Mesendoderm (in vitro differentiated cells): ENCODE results near the gene FBF1.
A peak's percentile ranks its signal among the peaks of the same experiment; 100 is the strongest.

Source experiments
- DNase-seq: peaks from one replicate; pipeline ENCODE4 v3.0.0; 2013
- H2AK5ac ChIP-seq: 2 replicates; pipeline ENCODE4 v1.6.1; 2013; ENCODE audit warnings: low read length, inconsistent platforms
- H2BK120ac ChIP-seq: 2 replicates; pipeline ENCODE4 v1.6.1; 2013; ENCODE audit warnings: low read depth, mild to moderate bottlenecking, low read length, moderate library complexity, mixed read lengths
- H2BK15ac ChIP-seq: replicated peaks from 2 replicates; pipeline ENCODE4 v1.6.1; 2013; ENCODE audit warnings: low read depth, mild to moderate bottlenecking, moderate library complexity
- H2BK5ac ChIP-seq: 2 replicates; pipeline ENCODE4 v1.6.1; 2013; ENCODE audit warnings: low read length, inconsistent platforms
- H3K18ac ChIP-seq: 2 replicates; pipeline ENCODE4 v1.6.1; 2013; ENCODE audit warnings: mild to moderate bottlenecking, low read length, mixed read lengths
- H3K23ac ChIP-seq: one replicate; pipeline ENCODE4 v1.6.1; 2013; ENCODE audit warnings: low read length
- H3K27ac ChIP-seq: 2 replicates; pipeline ENCODE4 v1.5.1; 2013; ENCODE audit warnings: low read depth, mild to moderate bottlenecking, inconsistent platforms, low read length, moderate library complexity
- H3K27me3 ChIP-seq: 2 replicates; pipeline ENCODE4 v1.6.1; 2013; ENCODE audit warnings: low read length, control low read depth, mild to moderate bottlenecking, inconsistent platforms; ENCODE audit not compliant: insufficient read depth, poor library complexity
- H3K36me3 ChIP-seq: 2 replicates; pipeline ENCODE4 v1.6.1; 2013; ENCODE audit warnings: low read length, inconsistent platforms; ENCODE audit not compliant: control insufficient read depth, insufficient read depth
- H3K4ac ChIP-seq: one replicate; pipeline ENCODE4 v1.6.1; 2013; ENCODE audit warnings: low read depth, mild to moderate bottlenecking, low read length, moderate library complexity
- H3K4me1 ChIP-seq: 2 replicates; pipeline ENCODE4 v1.6.1; 2013; ENCODE audit warnings: low read depth, low read length, inconsistent platforms; ENCODE audit not compliant: control insufficient read depth
- H3K4me2 ChIP-seq: 2 replicates; pipeline ENCODE4 v1.6.1; 2013; ENCODE audit warnings: low read length
- H3K4me3 ChIP-seq: 2 replicates; pipeline ENCODE4 v1.5.1; 2013; ENCODE audit warnings: mild to moderate bottlenecking, low read length
- H3K56ac ChIP-seq: one replicate; pipeline ENCODE4 v1.6.1; 2013; ENCODE audit warnings: low read length
- H3K79me1 ChIP-seq: 2 replicates; pipeline ENCODE4 v1.6.1; 2013; ENCODE audit warnings: low read length, inconsistent platforms
- H3K79me2 ChIP-seq: 2 replicates; pipeline ENCODE4 v1.6.1; 2013; ENCODE audit warnings: mild to moderate bottlenecking, low read length; ENCODE audit not compliant: control insufficient read depth, insufficient read depth
- H3K9ac ChIP-seq: 2 replicates; pipeline ENCODE4 v1.6.1; 2013; ENCODE audit warnings: low read length, inconsistent platforms
- H4K5ac ChIP-seq: one replicate; pipeline ENCODE4 v1.6.1; 2013; ENCODE audit warnings: low read length
- H4K8ac ChIP-seq: one replicate; pipeline ENCODE4 v1.6.1; 2013; ENCODE audit warnings: low read depth, mild to moderate bottlenecking, control low read depth, low read length, moderate library complexity
- WGBS: extraction: QIAGEN DNeasy Blood & Tissue Kit; methylation state at CpG from one replicate; pipeline ENCODE4 v1.1.7; 2013; ENCODE audit warnings: low lambda C conversion rate, missing lambda C conversion rate; ENCODE audit not compliant: insufficient coverage; ENCODE audit errors: extremely low coverage; 5-methylcytosine and 5-hydroxymethylcytosine counted together

FBF1 gene

DNA sequence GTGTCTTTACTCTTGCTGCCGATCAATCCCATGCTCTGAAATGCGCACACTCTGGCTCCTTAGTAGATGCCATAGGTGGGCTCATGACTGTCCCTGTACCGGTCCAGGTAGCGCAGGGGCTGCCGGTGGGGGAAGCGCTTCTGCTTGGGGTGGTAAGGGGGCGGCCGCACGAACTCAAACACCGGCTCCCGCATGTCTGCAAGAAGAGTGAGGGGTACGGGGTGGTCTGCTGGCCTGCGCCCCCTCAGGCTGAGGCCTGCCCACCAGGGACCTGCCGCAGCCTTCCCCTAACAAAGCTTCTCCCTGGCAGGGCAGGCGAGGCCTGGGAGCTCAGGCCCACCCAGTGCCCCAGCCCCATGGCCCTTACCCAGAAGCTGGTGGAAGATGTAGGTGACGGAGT lies 42.1 kb downstream of the FBF1 start:
- Histone ChIP-seq H4K8ac (no peak overlapping the region), H3K18ac (no peak overlapping the region), H3K23ac (no peak overlapping the region), H3K4me3 (no peak overlapping the region), H3K36me3 (peaks cover 12% of the 10 kb centered on the region), H3K79me2 (peaks cover 16% of the 10 kb centered on the region), H3K27me3 (no peaks in the 10 kb centered on the region), H3K4me2 (no peak overlapping the region), H2AK5ac (no peak overlapping the region), H3K56ac (no peak overlapping the region), H4K5ac (no peak overlapping the region), H3K79me1 (peaks cover 10% of the 10 kb centered on the region), H2BK5ac (no peak overlapping the region), H3K4me1 (peaks cover 5% of the 10 kb centered on the region), H3K27ac (no peak overlapping the region), H3K9ac (no peak overlapping the region), H2BK15ac (no peak overlapping the region), H2BK120ac (no peak overlapping the region), H3K4ac (no peak overlapping the region)
- WGBS = no CpG with 5 or more reads among the region's 16 CpGs
- DNase-seq = no peak

DNA sequence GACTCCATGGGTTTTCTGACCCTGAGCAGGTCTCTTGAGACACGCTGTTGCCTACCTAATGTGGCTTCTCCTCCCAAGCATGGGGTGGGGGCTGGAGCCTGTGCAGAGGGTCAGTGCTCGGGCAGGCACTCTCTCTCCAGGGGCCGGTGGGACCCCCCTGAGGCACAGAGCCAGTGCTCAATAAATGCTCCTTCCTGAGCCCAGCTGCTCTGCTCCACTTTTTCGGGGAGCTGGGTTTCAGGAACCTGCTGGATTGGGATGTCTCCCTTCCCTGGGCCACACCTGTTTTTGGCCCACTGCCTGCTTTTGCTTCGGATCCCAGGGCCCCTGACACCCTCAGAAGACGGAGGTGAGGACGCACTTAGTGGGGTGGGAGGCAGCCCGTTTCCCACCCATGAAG lies 42.8 kb downstream of the FBF1 start:
- Histone ChIP-seq H4K8ac (no peak overlapping the region), H4K5ac (no peak overlapping the region), H3K18ac (no peak overlapping the region), H3K36me3 (peaks cover 12% of the 10 kb centered on the region), H3K4me3 (no peak overlapping the region), H3K56ac (peak overlapping the region; percentile 12), H3K27ac (no peak overlapping the region), H2AK5ac (no peak overlapping the region), H3K4me1 (peaks cover 5% of the 10 kb centered on the region), H2BK120ac (no peak overlapping the region), H3K9ac (no peak overlapping the region), H3K79me2 (peaks cover 18% of the 10 kb centered on the region), H3K79me1 (peaks cover 14% of the 10 kb centered on the region), H3K4ac (no peak overlapping the region), H3K23ac (no peak overlapping the region), H2BK15ac (no peak overlapping the region), H3K4me2 (no peak overlapping the region), H2BK5ac (no peak overlapping the region), H3K27me3 (no peaks in the 10 kb centered on the region)
- WGBS = no CpG with 5 or more reads among the region's 8 CpGs
- no peak for DNase-seq

DNA sequence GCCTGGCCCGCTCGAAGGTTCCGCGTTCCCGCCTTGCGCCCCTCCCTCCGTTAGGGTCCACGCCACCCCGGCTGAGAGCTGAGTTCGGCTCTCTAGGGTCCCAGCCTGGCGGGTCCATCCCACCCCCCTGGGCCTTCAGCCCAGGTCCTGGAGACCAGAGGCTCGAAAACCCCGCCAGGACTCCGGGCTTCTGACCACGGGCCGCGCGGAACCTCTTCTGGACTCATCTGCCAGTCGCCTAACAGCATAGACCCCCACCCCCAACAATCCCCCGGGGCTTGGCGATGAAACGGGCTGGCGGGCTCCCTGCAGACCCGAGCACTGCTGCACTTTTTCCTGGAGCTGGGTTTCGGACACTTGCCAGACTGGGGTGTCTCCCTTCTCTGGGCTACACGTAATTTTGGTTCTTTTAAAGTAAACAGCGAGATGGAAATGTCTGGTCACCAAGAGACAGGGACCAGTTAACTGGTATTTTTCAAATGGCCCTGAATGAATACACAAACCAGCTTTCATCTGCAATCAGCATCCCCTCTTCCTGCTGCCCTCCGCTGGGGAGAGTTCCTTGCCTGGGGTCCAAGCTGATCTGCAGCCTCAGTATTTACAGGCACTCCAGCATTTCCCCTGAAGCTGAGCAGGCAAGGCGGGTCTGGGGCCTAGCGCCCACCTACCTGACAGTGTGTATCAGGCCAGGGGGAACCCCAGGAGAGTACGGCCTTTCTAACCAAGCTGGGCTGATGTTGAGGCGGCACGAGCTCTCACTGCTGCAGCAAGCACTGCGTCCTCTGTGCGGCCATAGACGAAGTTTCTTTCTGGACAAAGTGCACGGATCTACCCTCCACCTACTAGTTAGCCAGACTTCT lies 43.5 kb downstream of the FBF1 start:
- Histone ChIP-seq H3K18ac (peak overlapping the region; percentile 66), H4K8ac (no peak overlapping the region), H3K56ac (peak overlapping the region; percentile 91), H2AK5ac (no peak overlapping the region), H2BK5ac (no peak overlapping the region), H3K23ac (no peak overlapping the region), H3K4me3 (no peak overlapping the region), H3K27me3 (no peaks in the 10 kb centered on the region), H2BK15ac (no peak overlapping the region), H2BK120ac (no peak overlapping the region), H3K27ac (peak overlapping the region; percentile 45), H3K4me1 (peaks cover 5% of the 10 kb centered on the region), H3K79me2 (peaks cover 18% of the 10 kb centered on the region), H3K9ac (peak overlapping the region; percentile 78), H3K4me2 (peak overlapping the region; percentile 67), H3K36me3 (peaks cover 12% of the 10 kb centered on the region), H3K4ac (peak overlapping the region; percentile 60), H4K5ac (no peak overlapping the region), H3K79me1 (peaks cover 14% of the 10 kb centered on the region)
- DNase-seq = peak; percentile 58
- WGBS = no CpG with 5 or more reads among the region's 37 CpGs

DNA sequence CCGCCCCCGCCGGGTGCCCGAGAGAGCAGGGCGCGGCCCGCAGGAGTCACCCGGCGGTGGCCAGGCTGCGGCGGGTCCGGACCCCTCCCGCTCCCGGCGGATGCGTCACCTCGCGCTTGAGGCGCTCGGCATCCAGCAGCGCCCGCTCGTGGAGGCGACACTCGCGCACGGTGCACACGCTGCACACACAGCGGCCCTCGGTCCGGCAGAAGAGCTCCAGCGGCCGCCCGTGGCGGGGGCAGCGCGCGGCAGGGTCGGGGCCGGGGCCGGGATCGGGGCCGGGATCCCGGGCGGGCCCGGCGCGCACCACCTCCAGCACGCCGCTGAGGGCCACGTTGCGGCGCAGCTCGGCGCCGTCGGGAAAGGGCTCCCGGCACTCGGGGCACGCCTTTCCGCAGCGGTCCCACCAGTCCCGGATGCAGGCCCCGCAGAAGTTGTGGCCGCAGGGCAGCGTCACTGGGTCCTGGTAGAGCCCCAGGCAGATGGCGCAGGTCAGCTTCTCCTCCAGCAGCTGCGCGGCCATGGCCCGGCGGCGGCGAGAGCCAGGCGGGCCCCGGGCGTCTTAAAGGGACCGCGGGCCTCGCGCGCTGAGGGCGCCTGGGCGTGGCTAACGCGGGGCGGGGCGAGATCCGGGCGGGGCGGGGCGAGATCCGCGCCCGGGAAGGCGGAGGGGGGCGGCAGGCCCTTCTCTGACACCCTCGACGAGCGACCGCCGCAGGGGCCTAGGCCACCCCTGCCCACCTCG lies 44.3 kb downstream of the FBF1 start, which contains the start of gene TRIM65:
Gene TRIM65 (minus strand): TSS at position 537 of the 745 bp plus-strand sequence. CDS start 14 bp downstream, at position 523.
- Histone ChIP-seq H3K4me1 (peaks cover 5% of the 10 kb centered on the region), H2AK5ac (no peak within 1 kb of the TSS), H4K5ac (no peak within 1 kb of the TSS), H3K9ac (peak within 1 kb of the TSS; percentile 99), H3K18ac (peak within 1 kb of the TSS; percentile 90), H3K4me3 (peak within 1 kb of the TSS; percentile 93), H3K27me3 (no peaks in the 10 kb centered on the region), H3K27ac (peak within 1 kb of the TSS; percentile 89), H3K4ac (peak within 1 kb of the TSS; percentile 94), H3K56ac (peak within 1 kb of the TSS; percentile 99), H4K8ac (no peak within 1 kb of the TSS), H3K4me2 (peak within 1 kb of the TSS; percentile 89), H2BK15ac (no peak within 1 kb of the TSS), H3K23ac (peak within 1 kb of the TSS; percentile 89), H3K79me1 (peaks cover 14% of the 10 kb centered on the region), H2BK120ac (no peak within 1 kb of the TSS), H3K79me2 (peaks cover 18% of the 10 kb centered on the region), H2BK5ac (peak within 1 kb of the TSS; percentile 78), H3K36me3 (peaks cover 11% of the 10 kb centered on the region)
- WGBS = no CpG with 5 or more reads among the region's 102 CpGs
- DNase-seq = peak; percentile 88

DNA sequence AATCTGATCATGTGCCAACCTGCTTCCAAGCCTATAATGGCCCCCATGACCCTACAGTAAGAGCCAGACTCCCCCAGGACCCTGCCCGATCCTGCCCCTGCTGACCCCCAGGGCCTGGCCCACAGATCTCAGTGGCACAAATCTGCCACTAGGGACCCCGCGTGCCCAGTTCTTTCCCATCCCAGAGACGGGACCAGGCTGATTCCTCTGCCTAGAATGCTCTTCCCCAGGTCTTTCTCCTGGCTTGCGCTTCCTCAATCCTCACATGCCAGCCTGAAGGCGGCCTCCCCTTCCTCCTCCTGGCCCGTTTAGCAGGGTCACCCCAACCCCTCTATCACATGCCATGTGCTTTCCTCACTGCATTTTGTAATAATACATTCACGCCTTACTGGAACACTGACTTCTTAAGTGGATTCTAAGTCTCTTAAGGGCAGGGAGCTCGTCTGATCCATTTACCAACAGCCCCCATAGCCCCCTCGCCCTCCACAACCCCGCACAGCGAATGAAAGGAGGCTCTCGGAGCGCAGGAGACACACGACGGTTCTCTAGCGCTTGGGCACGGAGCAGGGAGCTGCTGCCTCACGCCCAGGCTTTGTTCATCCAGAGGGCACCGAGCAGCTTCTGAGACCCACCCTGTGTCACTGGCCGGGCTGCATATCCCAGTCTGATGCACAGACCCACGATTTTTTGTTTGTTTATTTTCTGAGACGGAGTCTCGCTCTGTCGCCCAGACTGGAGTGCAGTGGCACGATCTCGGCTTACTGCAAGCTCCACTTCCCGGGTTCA lies 45.3 kb downstream of the FBF1 start:
- no CpG with 5 or more reads among the region's 28 CpGs for WGBS
- peak; percentile 85 for DNase-seq

More for the DNA sequence above, 45.3 kb downstream of the FBF1 start:
- Histone ChIP-seq H2BK120ac (no peak overlapping the region), H3K36me3 (peaks cover 8% of the 10 kb centered on the region), H3K27ac (no peak overlapping the region), H3K23ac (no peak overlapping the region), H3K79me1 (peaks cover 14% of the 10 kb centered on the region), H3K4ac (no peak overlapping the region), H3K4me2 (peak overlapping the region; percentile 89), H2BK5ac (no peak overlapping the region), H2BK15ac (no peak overlapping the region), H2AK5ac (peak overlapping the region; percentile 83), H3K4me1 (peaks cover 5% of the 10 kb centered on the region), H3K18ac (peak overlapping the region; percentile 39), H3K56ac (peak overlapping the region; percentile 86), H4K5ac (no peak overlapping the region), H3K79me2 (peaks cover 18% of the 10 kb centered on the region), H3K4me3 (peak overlapping the region; percentile 51), H3K27me3 (no peaks in the 10 kb centered on the region), H3K9ac (peak overlapping the region; percentile 76), H4K8ac (no peak overlapping the region)
